H1 (cell line): ENCODE measurements around the gene ZNF302. TPM values are rescaled to one million over a fixed set of nuclear protein-coding genes. Genes with fewer than 3 reads are reported as not detected.

ENCODE experiments used
- ATF3 ChIP-seq: IDR thresholded peaks from 2 replicates; pipeline ENCODE4 v1.6.1; 2011; ENCODE audit warnings: low read depth, mild to moderate bottlenecking, low read length; ENCODE audit not compliant: insufficient read depth
- BRCA1 ChIP-seq: IDR thresholded peaks from 2 replicates; pipeline ENCODE4 v1.6.1; 2012; ENCODE audit warnings: low read depth, low read length, improper control_type of control experiment
- CHD1 ChIP-seq: IDR thresholded peaks from 2 replicates; pipeline ENCODE4 v1.6.1; 2012; ENCODE audit warnings: low read depth, low read length, improper control_type of control experiment
- CHD2 ChIP-seq: IDR thresholded peaks from 2 replicates; pipeline ENCODE4 v1.6.1; 2012; ENCODE audit warnings: low read length, improper control_type of control experiment
- CREB1 ChIP-seq: IDR thresholded peaks from 2 replicates; pipeline ENCODE4 v1.6.1; 2012; ENCODE audit warnings: inconsistent platforms
- EP300 ChIP-seq, 2 experiments: IDR thresholded peaks; 1 replicate in 1 of 2; 2 replicates in 1 of 2; pipeline ENCODE4 v1.6.1; 2011 to 2012; ENCODE audit warnings: low read depth in 2 of 2, low read length in 2 of 2, mild to moderate bottlenecking in 2 of 2, borderline replicate concordance in 1 of 2, inconsistent platforms in 1 of 2, moderate library complexity in 1 of 2
- EZH2 ChIP-seq: fragments of 200-600 bp; sonication (generic); IDR thresholded peaks from 2 replicates; pipeline ENCODE4 v1.7.1; 2012; ENCODE audit warnings: low read depth, mild to moderate bottlenecking, moderate library complexity, low read length, inconsistent platforms; ENCODE audit not compliant: severe bottlenecking
- GTF2F1 ChIP-seq: IDR thresholded peaks from 2 replicates; pipeline ENCODE4 v1.6.1; 2012; ENCODE audit warnings: low read depth, low read length, improper control_type of control experiment, borderline replicate concordance
- HDAC2 ChIP-seq, 2 experiments: fragments of 300-600 bp in 1 of 2; sonication (generic) in 1 of 2; IDR thresholded peaks; 2 replicates each; pipeline ENCODE4 v1.6.1; 2011 to 2012; ENCODE audit warnings: low read depth in 2 of 2, low read length in 2 of 2, mild to moderate bottlenecking in 2 of 2, moderate library complexity in 2 of 2, borderline replicate concordance in 1 of 2, inconsistent platforms in 1 of 2
- HDAC6 ChIP-seq: IDR thresholded peaks from one replicate; pipeline ENCODE4 v1.7.1; 2012; ENCODE audit warnings: low read depth, mild to moderate bottlenecking, inconsistent platforms, low read length, moderate library complexity
- KDM5A ChIP-seq: fragments of 200-600 bp; IDR thresholded peaks from 2 replicates; pipeline ENCODE4 v1.7.1; 2012; ENCODE audit warnings: mild to moderate bottlenecking, low read length, inconsistent platforms, mixed read lengths
- NANOG ChIP-seq: IDR thresholded peaks from 2 replicates; pipeline ENCODE4 v1.6.1; 2011; ENCODE audit warnings: low read length, low read depth, mild to moderate bottlenecking, inconsistent platforms; ENCODE audit not compliant: insufficient read depth, poor library complexity, severe bottlenecking
- RBBP5 ChIP-seq: IDR thresholded peaks from 2 replicates; pipeline ENCODE4 v1.7.1; 2012; ENCODE audit warnings: low read depth, mild to moderate bottlenecking, inconsistent platforms, low read length, moderate library complexity, borderline replicate concordance
- RFX5 ChIP-seq: IDR thresholded peaks from 2 replicates; pipeline ENCODE4 v1.6.1; 2011; ENCODE audit warnings: low read depth, low read length, improper control_type of control experiment, borderline replicate concordance
- RNF2 ChIP-seq: fragments of 200-900, 300-1000 bp; sonication (generic); IDR thresholded peaks from 2 replicates; pipeline ENCODE4 v1.7.1; 2016; ENCODE audit warnings: borderline replicate concordance, low read depth, mild to moderate bottlenecking, antibody characterized with exemption, low read length; ENCODE audit not compliant: poor library complexity, severe bottlenecking; ENCODE audit errors: missing control alignments
- USF2 ChIP-seq: IDR thresholded peaks from 2 replicates; pipeline ENCODE4 v1.6.1; 2011; ENCODE audit warnings: low read length, improper control_type of control experiment
- polyA plus RNA-seq, 7 experiments: library from polyadenylated mRNA; depleted of rRNA in 3 of 7; stranded (reverse) in 5 of 7; unstranded in 2 of 7; fragments of >200 nt in 5 of 7; fragments of 200-250 nt in 2 of 7; gene quantifications; 1 replicate in 5 of 7; 2 replicates in 1 of 7; 4 replicates in 1 of 7; pipeline versions ENCODE4 v1.2.1 to v1.2.3, GENCODE V29; 2011 to 2013; ENCODE audit warnings: missing spikeins in 2 of 7, mixed read lengths in 2 of 7
- total RNA-seq: library from RNA; stranded (reverse); fragmentation: NEBNext Ultra II Directional; extraction: Animal tissue kit (Norgen Biotek cat#: 25700); gene quantifications from 2 replicates; pipeline ENCODE4 v1.2.1, GENCODE V29; 2021
- TF ChIP-seq, protein P1 (sequence below): IDR thresholded peaks from 2 replicates; pipeline ENCODE4 v1.6.1; 2012; ENCODE audit warnings: inconsistent platforms
- TF ChIP-seq, protein P2 (sequence below), 3 experiments: IDR thresholded peaks; 1 replicate in 2 of 3; 2 replicates in 1 of 3; pipeline versions ENCODE4 v1.5.1 to v1.6.1; 2011; ENCODE audit warnings: low read length in 3 of 3, mild to moderate bottlenecking in 3 of 3, inconsistent platforms in 2 of 3, low read depth in 1 of 3, moderate library complexity in 1 of 3; ENCODE audit not compliant: insufficient read depth in 1 of 3; ENCODE audit errors: control extremely low read depth in 1 of 3

ZNF302 gene
- total and polyA plus RNA-seq, 2 of the 8 experiments (the other 6 are each of a cell fraction or from before 2014, with no cell fraction given), result 9.1 to 20.4 TPM

DNA sequence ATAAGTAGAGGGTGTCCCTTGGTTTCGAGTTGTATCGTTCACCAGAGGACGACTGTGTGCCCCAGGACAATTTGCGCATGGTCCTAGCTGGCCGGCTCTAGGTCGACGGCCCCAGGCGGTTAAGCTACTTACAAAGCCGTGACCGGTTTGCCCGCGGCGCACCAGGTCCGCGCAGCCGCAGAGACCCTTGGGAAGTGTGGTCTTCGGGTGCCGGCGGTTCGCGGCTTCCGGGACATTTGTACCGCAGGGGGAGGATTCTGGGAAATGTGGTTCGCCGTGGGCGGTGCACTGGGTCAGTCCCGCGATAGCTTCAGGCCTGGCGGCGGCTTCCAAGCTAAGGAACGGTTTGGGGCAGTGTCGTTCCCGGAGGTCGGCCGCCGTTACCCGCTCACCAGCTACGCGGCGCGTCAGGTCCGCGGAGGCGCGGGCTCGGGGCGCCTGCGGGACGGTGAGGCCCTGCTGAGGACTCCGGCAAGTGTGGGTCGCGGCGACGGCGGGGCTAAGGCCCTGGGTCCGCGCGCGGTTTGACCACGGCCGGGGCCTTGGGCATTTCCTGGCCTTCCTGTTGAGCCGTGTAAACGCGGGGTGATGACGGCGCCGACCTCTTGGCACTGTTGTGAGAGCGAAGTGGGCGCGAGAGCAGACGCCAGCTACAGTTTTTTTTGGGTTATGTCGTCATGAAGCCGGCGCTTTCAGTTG is at the start of gene ZNF302 (continued):
- no peak for TF ChIP-seq RNF2
- peak; percentile 94 for TF ChIP-seq CHD2
- no peak for TF ChIP-seq ATF3
- no peak for TF ChIP-seq EP300 (IDR thresholded peaks at IDR 0.05; ENCODE audit: borderline replicate concordance in 1 of 2, low read depth in 2 of 2, low read length in 2 of 2)
- TF ChIP-seq USF2, result no peak
- TF ChIP-seq RBBP5, result 0 out of 2 replicates have a peak, but pooled peaks have one; percentile 64
- TF ChIP-seq, protein P1, sequence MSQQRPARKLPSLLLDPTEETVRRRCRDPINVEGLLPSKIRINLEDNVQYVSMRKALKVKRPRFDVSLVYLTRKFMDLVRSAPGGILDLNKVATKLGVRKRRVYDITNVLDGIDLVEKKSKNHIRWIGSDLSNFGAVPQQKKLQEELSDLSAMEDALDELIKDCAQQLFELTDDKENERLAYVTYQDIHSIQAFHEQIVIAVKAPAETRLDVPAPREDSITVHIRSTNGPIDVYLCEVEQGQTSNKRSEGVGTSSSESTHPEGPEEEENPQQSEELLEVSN, result peak; percentile 76
- TF ChIP-seq CREB1, result peak; percentile 93
- peak; percentile 71 for TF ChIP-seq BRCA1
- no peak for TF ChIP-seq KDM5A
- TF ChIP-seq, protein P2, sequence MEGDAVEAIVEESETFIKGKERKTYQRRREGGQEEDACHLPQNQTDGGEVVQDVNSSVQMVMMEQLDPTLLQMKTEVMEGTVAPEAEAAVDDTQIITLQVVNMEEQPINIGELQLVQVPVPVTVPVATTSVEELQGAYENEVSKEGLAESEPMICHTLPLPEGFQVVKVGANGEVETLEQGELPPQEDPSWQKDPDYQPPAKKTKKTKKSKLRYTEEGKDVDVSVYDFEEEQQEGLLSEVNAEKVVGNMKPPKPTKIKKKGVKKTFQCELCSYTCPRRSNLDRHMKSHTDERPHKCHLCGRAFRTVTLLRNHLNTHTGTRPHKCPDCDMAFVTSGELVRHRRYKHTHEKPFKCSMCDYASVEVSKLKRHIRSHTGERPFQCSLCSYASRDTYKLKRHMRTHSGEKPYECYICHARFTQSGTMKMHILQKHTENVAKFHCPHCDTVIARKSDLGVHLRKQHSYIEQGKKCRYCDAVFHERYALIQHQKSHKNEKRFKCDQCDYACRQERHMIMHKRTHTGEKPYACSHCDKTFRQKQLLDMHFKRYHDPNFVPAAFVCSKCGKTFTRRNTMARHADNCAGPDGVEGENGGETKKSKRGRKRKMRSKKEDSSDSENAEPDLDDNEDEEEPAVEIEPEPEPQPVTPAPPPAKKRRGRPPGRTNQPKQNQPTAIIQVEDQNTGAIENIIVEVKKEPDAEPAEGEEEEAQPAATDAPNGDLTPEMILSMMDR (IDR thresholded peaks at IDR 0.05; ENCODE audit: control extremely low read depth in 1 of 3, insufficient read depth in 1 of 3, low read depth in 1 of 3, low read length in 3 of 3), result no peak
- TF ChIP-seq RFX5, result no peak
- no peak for TF ChIP-seq CHD1
- TF ChIP-seq HDAC6, result no peak
- TF ChIP-seq NANOG, result no peak
- TF ChIP-seq EZH2, result no peak
- no peak for TF ChIP-seq HDAC2 (IDR thresholded peaks at IDR 0.05; ENCODE audit: borderline replicate concordance in 1 of 2, low read depth in 2 of 2, low read length in 2 of 2)
- no peak for TF ChIP-seq GTF2F1
